ENCODE results near the gene PPP1R7.

PPP1R7 gene

DNA sequence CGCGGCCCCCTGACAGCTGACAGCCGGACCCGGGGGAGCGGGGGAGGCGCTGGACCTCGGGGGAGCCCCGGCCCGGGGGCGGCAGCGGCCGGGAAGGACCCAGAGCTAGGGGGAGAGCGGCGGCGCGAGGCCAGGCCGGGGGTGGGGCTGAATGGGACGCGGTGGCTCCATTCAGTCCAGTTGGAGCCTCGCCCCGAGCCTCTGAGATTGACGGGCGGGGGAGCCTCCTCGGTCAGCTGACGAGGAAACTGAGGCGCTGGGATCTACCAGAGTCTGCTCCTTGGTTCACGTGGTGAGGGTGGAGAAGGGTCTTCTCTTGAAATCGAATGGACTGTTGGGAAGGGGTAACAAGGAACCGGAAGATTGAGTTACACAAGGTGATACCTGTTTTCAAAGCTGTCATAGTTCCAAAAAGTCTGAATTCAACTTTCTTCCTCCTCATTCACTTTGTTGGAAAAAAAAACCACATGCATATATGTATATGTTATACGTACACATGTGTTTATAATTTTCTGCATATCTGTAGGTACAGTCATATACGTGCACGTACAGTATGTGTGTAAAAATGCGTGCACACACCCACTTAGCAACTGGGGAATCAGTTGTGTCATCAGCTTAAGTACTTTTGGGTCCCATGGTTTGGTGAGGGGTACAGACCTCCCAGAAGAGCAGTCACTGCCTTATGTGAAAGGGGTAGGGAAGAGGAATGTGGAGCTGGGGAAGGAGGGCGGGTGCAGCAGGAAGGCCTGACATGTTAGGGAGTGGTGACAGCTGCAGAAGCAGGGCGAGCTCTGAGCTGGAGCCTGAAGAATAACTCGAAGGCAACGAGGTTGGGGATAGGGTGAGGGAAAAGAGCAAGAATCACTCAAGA lies 628 bp downstream of the PPP1R7 start:
- H3K27me3 ChIP-seq (ENCODE audit: insufficient read depth, low read length, poor library complexity, severe bottlenecking), result no peaks in the 10 kb centered on the region
- no peaks in the 10 kb centered on the region for H3K36me3 ChIP-seq (ENCODE audit: insufficient read depth, low read length)
- H2AFZ ChIP-seq (ENCODE audit: low read length), result peak overlapping the region; percentile 87
- TF ChIP-seq EZH2phosphoT487 (IDR thresholded peaks at IDR 0.05; ENCODE audit: borderline replicate concordance), result no peak
- TF ChIP-seq, protein P1, sequence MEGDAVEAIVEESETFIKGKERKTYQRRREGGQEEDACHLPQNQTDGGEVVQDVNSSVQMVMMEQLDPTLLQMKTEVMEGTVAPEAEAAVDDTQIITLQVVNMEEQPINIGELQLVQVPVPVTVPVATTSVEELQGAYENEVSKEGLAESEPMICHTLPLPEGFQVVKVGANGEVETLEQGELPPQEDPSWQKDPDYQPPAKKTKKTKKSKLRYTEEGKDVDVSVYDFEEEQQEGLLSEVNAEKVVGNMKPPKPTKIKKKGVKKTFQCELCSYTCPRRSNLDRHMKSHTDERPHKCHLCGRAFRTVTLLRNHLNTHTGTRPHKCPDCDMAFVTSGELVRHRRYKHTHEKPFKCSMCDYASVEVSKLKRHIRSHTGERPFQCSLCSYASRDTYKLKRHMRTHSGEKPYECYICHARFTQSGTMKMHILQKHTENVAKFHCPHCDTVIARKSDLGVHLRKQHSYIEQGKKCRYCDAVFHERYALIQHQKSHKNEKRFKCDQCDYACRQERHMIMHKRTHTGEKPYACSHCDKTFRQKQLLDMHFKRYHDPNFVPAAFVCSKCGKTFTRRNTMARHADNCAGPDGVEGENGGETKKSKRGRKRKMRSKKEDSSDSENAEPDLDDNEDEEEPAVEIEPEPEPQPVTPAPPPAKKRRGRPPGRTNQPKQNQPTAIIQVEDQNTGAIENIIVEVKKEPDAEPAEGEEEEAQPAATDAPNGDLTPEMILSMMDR (conservative IDR thresholded peaks at IDR 0.05; ENCODE audit: low read length), result no peak
- peaks cover 30% of the 10 kb centered on the region for H3K4me1 ChIP-seq (ENCODE audit: insufficient read depth, low read length, poor library complexity, severe bottlenecking)
- no peaks in the 10 kb centered on the region for H3F3A ChIP-seq (ENCODE audit: low read depth)
- H3K4me3 ChIP-seq (ENCODE audit: low read length, poor library complexity, severe bottlenecking), result peak overlapping the region; percentile 81
- H4K20me1 ChIP-seq (ENCODE audit: insufficient read depth, low read length, poor library complexity, severe bottlenecking), result peaks cover 30% of the 10 kb centered on the region
- H3K9me3 ChIP-seq (ENCODE audit: insufficient read depth, low read depth, low read length), result no peaks in the 10 kb centered on the region
- peaks cover 40% of the 10 kb centered on the region for H3K79me2 ChIP-seq (ENCODE audit: insufficient read depth, low read length)
- H3K9ac ChIP-seq (ENCODE audit: low read depth, low read length, poor library complexity, severe bottlenecking), result peak overlapping the region; percentile 82
- H3K4me2 ChIP-seq (ENCODE audit: low read depth, low read length, poor library complexity, severe bottlenecking), result peak overlapping the region; percentile 100
- no peaks in the 10 kb centered on the region for H3K9me2 ChIP-seq (replicated peaks; ENCODE audit: low read depth, low read length)

DNA sequence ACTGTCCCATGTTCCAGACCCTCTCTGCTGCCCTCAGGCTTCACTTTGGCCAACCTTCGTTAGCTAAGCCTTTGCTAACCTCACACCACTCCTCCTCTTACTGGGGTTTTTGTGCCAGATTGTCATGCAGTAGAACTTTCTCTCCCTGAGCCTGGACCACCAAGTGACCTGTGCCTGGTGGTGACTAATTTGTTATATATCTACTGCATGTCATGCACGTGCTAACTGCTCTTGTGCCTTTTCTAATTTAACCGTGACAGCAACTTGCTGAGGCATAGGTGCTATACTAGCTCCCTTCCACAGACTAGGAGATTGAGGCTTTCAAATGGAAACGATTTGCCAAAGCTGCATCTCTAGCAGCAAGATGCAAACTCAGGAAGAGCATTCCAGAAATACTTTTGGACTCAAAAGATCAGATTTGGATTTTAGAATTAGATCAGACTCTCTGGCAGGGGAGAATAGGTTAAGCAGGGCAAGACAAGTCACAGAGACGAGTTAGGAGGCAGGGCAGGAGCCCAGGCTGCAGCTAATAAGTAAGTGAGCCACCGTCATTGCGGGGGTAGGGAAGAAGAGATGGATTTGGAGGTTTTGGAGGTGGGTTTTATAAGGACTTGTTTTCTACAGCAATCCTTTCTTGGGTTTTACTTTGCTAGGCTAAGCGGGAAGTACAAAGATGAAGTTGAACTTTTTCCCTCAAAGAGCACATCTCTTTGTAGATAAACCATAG lies 1.8 kb downstream of the PPP1R7 start:
- H4K20me1 ChIP-seq (ENCODE audit: insufficient read depth, low read length, poor library complexity, severe bottlenecking), result peaks cover 23% of the 10 kb centered on the region
- H3K9me3 ChIP-seq (ENCODE audit: insufficient read depth, low read depth, low read length), result no peaks in the 10 kb centered on the region
- TF ChIP-seq, protein P1 (conservative IDR thresholded peaks at IDR 0.05; ENCODE audit: low read length), result no peak
- no peak for TF ChIP-seq EZH2phosphoT487 (IDR thresholded peaks at IDR 0.05; ENCODE audit: borderline replicate concordance)
- H3F3A ChIP-seq (ENCODE audit: low read depth), result no peaks in the 10 kb centered on the region
- H3K79me2 ChIP-seq (ENCODE audit: insufficient read depth, low read length), result peaks cover 34% of the 10 kb centered on the region
- peaks cover 30% of the 10 kb centered on the region for H3K4me1 ChIP-seq (ENCODE audit: insufficient read depth, low read length, poor library complexity, severe bottlenecking)
- H3K4me3 ChIP-seq (ENCODE audit: low read length, poor library complexity, severe bottlenecking), result peak overlapping the region; percentile 81
- no peaks in the 10 kb centered on the region for H3K27me3 ChIP-seq (ENCODE audit: insufficient read depth, low read length, poor library complexity, severe bottlenecking)
- H3K9me2 ChIP-seq (replicated peaks; ENCODE audit: low read depth, low read length), result no peaks in the 10 kb centered on the region
- H2AFZ ChIP-seq (ENCODE audit: low read length), result no peak overlapping the region
- H3K9ac ChIP-seq (ENCODE audit: low read depth, low read length, poor library complexity, severe bottlenecking), result no peak overlapping the region
- peak overlapping the region; percentile 100 for H3K4me2 ChIP-seq (ENCODE audit: low read depth, low read length, poor library complexity, severe bottlenecking)
- no peaks in the 10 kb centered on the region for H3K36me3 ChIP-seq (ENCODE audit: insufficient read depth, low read length)

DNA sequence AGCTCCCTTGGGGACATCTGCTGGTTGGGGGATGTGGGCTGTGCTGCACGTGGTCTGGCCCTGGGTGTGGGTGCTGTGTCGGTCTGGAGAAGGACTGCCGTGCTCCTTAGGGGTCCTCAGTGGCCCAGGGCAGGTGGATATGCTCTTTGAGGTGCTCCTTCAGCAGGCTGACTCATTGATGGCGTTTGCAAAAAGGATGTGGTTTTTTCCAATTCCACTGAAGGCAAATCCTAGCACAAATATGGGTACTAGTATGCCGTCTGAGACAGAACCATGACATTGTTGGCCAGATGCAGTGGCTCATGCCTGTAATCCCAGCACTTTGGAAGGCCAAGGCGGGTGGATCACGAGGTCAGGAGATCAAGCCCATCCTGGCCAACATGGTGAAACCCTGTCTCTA lies 3.3 kb downstream of the PPP1R7 start:
- peaks cover 19% of the 10 kb centered on the region for H3K4me1 ChIP-seq (ENCODE audit: insufficient read depth, low read length, poor library complexity, severe bottlenecking)

More for the DNA sequence above, 3.3 kb downstream of the PPP1R7 start:
- peaks cover 23% of the 10 kb centered on the region for H3K79me2 ChIP-seq (ENCODE audit: insufficient read depth, low read length)
- TF ChIP-seq, protein P1 (conservative IDR thresholded peaks at IDR 0.05; ENCODE audit: low read length), result no peak
- no peak for TF ChIP-seq EZH2phosphoT487 (IDR thresholded peaks at IDR 0.05; ENCODE audit: borderline replicate concordance)
- no peak overlapping the region for H2AFZ ChIP-seq (ENCODE audit: low read length)
- no peaks in the 10 kb centered on the region for H3K9me3 ChIP-seq (ENCODE audit: insufficient read depth, low read depth, low read length)
- H3F3A ChIP-seq (ENCODE audit: low read depth), result no peaks in the 10 kb centered on the region
- H3K9me2 ChIP-seq (replicated peaks; ENCODE audit: low read depth, low read length), result no peaks in the 10 kb centered on the region
- H3K4me3 ChIP-seq (ENCODE audit: low read length, poor library complexity, severe bottlenecking), result no peak overlapping the region
- H3K4me2 ChIP-seq (ENCODE audit: low read depth, low read length, poor library complexity, severe bottlenecking), result no peak overlapping the region
- H3K36me3 ChIP-seq (ENCODE audit: insufficient read depth, low read length), result peaks cover 4% of the 10 kb centered on the region; the same call in 1 of the 2 replicates
- H3K9ac ChIP-seq (ENCODE audit: low read depth, low read length, poor library complexity, severe bottlenecking), result no peak overlapping the region
- peaks cover 14% of the 10 kb centered on the region for H4K20me1 ChIP-seq (ENCODE audit: insufficient read depth, low read length, poor library complexity, severe bottlenecking)
- H3K27me3 ChIP-seq (ENCODE audit: insufficient read depth, low read length, poor library complexity, severe bottlenecking), result no peaks in the 10 kb centered on the region

All from Loucy (cell line).